ENCODE results near the gene ABCA2. TPM values are rescaled to one million over a fixed set of nuclear protein-coding genes. Genes with fewer than 3 reads are reported as not detected.

ABCA2 gene
- total and polyA plus RNA-seq, 2 experiments from 2014 or later, result 7.0 to 16.0 TPM

GRCh38 chr9:136981588-136982231 lies 46.3 kb downstream of the ABCA2 start:
- Histone ChIP-seq H3K27ac (ENCODE audit: low read depth) (no peak overlapping the region), H3K4me2 (no peak overlapping the region), H3K36me3 (ENCODE audit: insufficient read depth) (no peaks in the 10 kb centered on the region), H3K9me2 (ENCODE audit: insufficient read depth) (no peaks in the 10 kb centered on the region), H2AFZ (no peak overlapping the region), H3F3A (replicated peaks; ENCODE audit: low read depth) (no peaks in the 10 kb centered on the region), H4K20me1 (replicated peaks; ENCODE audit: insufficient read depth) (no peaks in the 10 kb centered on the region), H3K27me3 (ENCODE audit: insufficient read depth) (peaks cover 31% of the 10 kb centered on the region), H3K4me1 (ENCODE audit: insufficient read depth) (peaks cover 3% of the 10 kb centered on the region; the same call in 1 of the 2 replicates), H3K4me3 (no peak overlapping the region), H3K79me2 (replicated peaks; ENCODE audit: insufficient read depth) (no peaks in the 10 kb centered on the region)
- Mint-ChIP-seq H3K4me1 (peaks cover 2% of the 10 kb centered on the region; the same call in 2 of the 3 replicates), H3K27me3 (ENCODE audit: insufficient read depth, low read depth, poor library complexity) (peaks cover 23% of the 10 kb centered on the region), H3K27ac (no peak overlapping the region), H3K36me3 (ENCODE audit: low read depth) (no peaks in the 10 kb centered on the region; the same call in 2 of the 3 replicates), H3K4me3 (no peak overlapping the region), H3K9me3 (no peaks in the 10 kb centered on the region)
- ATAC-seq (no peak), DNase-seq (ENCODE audit: low spot score) (no peak)
- no peak for TF ChIP-seq ZNF331 (CRISPR knock-in tag; IDR thresholded peaks at IDR 0.05; ENCODE audit: low read depth)
- TF ChIP-seq STAT1 (IDR thresholded peaks at IDR 0.05; ENCODE audit: unreplicated experiment), result no peak
- no peak for TF ChIP-seq ETS1 (IDR thresholded peaks at IDR 0.05)
- no peak for TF ChIP-seq CTCF (conservative IDR thresholded peaks at IDR 0.05; ENCODE audit: low read depth in 2 of 2)
- no peak for TF ChIP-seq POLR2AphosphoS5 (IDR thresholded peaks at IDR 0.05; ENCODE audit: low read depth)
- TF ChIP-seq NANOG (IDR thresholded peaks at IDR 0.05; ENCODE audit: borderline replicate concordance), result no peak
- no peak for TF ChIP-seq EZH2 (IDR thresholded peaks at IDR 0.05; ENCODE audit: low read depth, unreplicated experiment)
- TF ChIP-seq ZNF462 (CRISPR knock-in tag; IDR thresholded peaks at IDR 0.05), result no peak
- no peak for TF ChIP-seq ZNF114 (CRISPR knock-in tag; IDR thresholded peaks at IDR 0.05)
- no peak for TF ChIP-seq JUNB (IDR thresholded peaks at IDR 0.05; ENCODE audit: unreplicated experiment)
- no peak for TF ChIP-seq CREB1 (CRISPR knock-in tag; IDR thresholded peaks at IDR 0.05; ENCODE audit: low read depth)
- no peak for TF ChIP-seq REST (IDR thresholded peaks at IDR 0.05; ENCODE audit: unreplicated experiment)
